ENCODE results near the gene FAM181B. TPM values are rescaled to one million over a fixed set of nuclear protein-coding genes. Genes with fewer than 3 reads are reported as not detected.

FAM181B gene
- total RNA-seq, 1 experiment from 2014 or later, result 0.09 TPM

DNA sequence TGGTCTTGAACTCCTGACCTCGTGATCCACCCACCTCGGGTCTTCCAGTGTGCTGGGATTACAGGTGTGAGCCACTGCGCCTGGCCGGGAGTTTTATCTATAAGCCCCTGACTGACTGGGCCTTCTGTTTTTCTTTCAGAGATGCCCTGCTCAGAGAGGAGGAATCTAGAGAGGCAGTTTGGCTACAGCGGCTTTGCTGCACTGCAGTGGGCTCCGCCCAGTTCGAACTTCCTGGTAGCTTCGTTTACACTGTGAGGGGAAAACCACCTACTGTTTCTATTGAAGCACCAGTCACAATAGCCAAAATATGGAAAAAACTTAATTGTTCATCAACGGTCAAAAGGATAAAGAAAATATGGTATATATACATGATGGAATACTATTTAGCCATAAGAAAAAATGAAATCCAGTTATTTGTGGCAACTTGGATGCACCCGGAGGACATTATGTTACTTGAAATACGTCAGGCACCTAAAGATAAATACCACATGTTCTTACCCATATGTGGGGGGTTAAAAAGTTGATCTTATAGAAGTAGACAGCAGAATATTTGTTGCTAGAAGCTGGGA lies 31.9 kb upstream of the FAM181B start:
- H3K4me1 Mint-ChIP-seq (ENCODE audit: low read depth, unreplicated experiment), result no peaks in the 10 kb centered on the region
- H3K27me3 Mint-ChIP-seq (ENCODE audit: unreplicated experiment), result peaks cover 7% of the 10 kb centered on the region
- no peaks in the 10 kb centered on the region for H3K36me3 Mint-ChIP-seq (ENCODE audit: insufficient read depth, unreplicated experiment)
- intact Hi-C loops (cut with micrococcal nuclease; ENCODE audit: unreplicated experiment), result no loop called here
- BruUV-seq (replicated peaks), result no TSS peak
- TF ChIP-seq, protein P1, sequence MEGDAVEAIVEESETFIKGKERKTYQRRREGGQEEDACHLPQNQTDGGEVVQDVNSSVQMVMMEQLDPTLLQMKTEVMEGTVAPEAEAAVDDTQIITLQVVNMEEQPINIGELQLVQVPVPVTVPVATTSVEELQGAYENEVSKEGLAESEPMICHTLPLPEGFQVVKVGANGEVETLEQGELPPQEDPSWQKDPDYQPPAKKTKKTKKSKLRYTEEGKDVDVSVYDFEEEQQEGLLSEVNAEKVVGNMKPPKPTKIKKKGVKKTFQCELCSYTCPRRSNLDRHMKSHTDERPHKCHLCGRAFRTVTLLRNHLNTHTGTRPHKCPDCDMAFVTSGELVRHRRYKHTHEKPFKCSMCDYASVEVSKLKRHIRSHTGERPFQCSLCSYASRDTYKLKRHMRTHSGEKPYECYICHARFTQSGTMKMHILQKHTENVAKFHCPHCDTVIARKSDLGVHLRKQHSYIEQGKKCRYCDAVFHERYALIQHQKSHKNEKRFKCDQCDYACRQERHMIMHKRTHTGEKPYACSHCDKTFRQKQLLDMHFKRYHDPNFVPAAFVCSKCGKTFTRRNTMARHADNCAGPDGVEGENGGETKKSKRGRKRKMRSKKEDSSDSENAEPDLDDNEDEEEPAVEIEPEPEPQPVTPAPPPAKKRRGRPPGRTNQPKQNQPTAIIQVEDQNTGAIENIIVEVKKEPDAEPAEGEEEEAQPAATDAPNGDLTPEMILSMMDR (IDR thresholded peaks at IDR 0.05; ENCODE audit: unreplicated experiment), result no peak
- CTCF ChIA-PET, result no interaction called here
- no peak overlapping the region for H3K27ac Mint-ChIP-seq (ENCODE audit: unreplicated experiment)
- DNase-seq, result no peak
- H3K9me3 Mint-ChIP-seq (ENCODE audit: low read depth, unreplicated experiment), result no peaks in the 10 kb centered on the region
- no peak overlapping the region for H3K4me3 Mint-ChIP-seq (ENCODE audit: low read depth, unreplicated experiment)

DNA sequence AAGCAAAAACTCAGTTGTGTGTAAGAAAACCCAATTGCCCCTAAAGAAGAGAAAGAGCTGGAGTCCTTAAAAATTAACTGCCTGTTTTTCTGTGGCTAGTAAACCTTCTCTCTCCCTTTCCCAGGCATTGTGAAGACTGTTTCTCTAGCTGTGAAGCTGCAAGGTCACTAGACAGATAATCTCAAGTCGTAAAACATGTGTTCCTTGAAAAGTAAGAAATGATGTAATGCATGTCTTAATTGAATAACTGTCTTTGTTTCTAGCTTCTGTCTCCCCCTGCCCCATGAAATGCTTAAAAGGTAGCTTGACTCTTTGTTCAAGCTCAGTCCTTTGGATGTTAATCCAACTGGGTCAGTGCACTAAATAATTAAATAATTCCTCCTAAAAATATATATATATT lies 29.5 kb upstream of the FAM181B start:
- H3K27me3 Mint-ChIP-seq (ENCODE audit: unreplicated experiment), result peaks cover 28% of the 10 kb centered on the region
- intact Hi-C loops (cut with micrococcal nuclease; ENCODE audit: unreplicated experiment), result no loop called here
- no peaks in the 10 kb centered on the region for H3K36me3 Mint-ChIP-seq (ENCODE audit: insufficient read depth, unreplicated experiment)
- no peaks in the 10 kb centered on the region for H3K9me3 Mint-ChIP-seq (ENCODE audit: low read depth, unreplicated experiment)
- no peaks in the 10 kb centered on the region for H3K4me1 Mint-ChIP-seq (ENCODE audit: low read depth, unreplicated experiment)
- no peak for DNase-seq
- H3K4me3 Mint-ChIP-seq (ENCODE audit: low read depth, unreplicated experiment), result no peak overlapping the region
- CTCF ChIA-PET, result no interaction called here
- TF ChIP-seq, protein P1 (IDR thresholded peaks at IDR 0.05; ENCODE audit: unreplicated experiment), result no peak
- BruUV-seq (replicated peaks), result no TSS peak
- no peak overlapping the region for H3K27ac Mint-ChIP-seq (ENCODE audit: unreplicated experiment)

DNA sequence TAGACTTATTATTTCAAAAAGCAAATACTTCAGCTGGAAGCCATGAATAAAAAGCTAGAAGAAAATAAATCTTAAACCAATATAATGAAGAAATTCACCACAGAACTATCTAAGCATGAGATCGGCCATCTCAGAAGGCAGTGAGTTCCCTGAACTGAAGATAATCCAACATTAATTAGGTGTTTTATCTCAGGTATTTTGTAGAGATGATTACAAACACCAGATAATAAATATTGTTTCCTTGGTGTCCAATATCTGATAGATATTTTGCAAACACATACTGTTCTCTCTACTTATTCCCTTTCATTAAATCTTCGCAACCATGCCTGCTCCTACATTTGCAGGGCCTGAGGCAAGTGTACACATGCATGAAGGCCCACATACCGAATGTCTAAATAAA lies 26.0 kb upstream of the FAM181B start:
- Mint-ChIP-seq H3K9me3 (ENCODE audit: low read depth, unreplicated experiment) (no peaks in the 10 kb centered on the region), H3K27me3 (ENCODE audit: unreplicated experiment) (peaks cover 51% of the 10 kb centered on the region), H3K36me3 (ENCODE audit: insufficient read depth, unreplicated experiment) (no peaks in the 10 kb centered on the region), H3K4me3 (ENCODE audit: low read depth, unreplicated experiment) (no peak overlapping the region), H3K4me1 (ENCODE audit: low read depth, unreplicated experiment) (no peaks in the 10 kb centered on the region), H3K27ac (ENCODE audit: unreplicated experiment) (no peak overlapping the region)
- TF ChIP-seq, protein P1 (IDR thresholded peaks at IDR 0.05; ENCODE audit: unreplicated experiment), result no peak
- BruUV-seq (replicated peaks), result no TSS peak
- no peak for DNase-seq
- CTCF ChIA-PET, result no interaction called here
- intact Hi-C loops (cut with micrococcal nuclease; ENCODE audit: unreplicated experiment), result no loop called here

DNA sequence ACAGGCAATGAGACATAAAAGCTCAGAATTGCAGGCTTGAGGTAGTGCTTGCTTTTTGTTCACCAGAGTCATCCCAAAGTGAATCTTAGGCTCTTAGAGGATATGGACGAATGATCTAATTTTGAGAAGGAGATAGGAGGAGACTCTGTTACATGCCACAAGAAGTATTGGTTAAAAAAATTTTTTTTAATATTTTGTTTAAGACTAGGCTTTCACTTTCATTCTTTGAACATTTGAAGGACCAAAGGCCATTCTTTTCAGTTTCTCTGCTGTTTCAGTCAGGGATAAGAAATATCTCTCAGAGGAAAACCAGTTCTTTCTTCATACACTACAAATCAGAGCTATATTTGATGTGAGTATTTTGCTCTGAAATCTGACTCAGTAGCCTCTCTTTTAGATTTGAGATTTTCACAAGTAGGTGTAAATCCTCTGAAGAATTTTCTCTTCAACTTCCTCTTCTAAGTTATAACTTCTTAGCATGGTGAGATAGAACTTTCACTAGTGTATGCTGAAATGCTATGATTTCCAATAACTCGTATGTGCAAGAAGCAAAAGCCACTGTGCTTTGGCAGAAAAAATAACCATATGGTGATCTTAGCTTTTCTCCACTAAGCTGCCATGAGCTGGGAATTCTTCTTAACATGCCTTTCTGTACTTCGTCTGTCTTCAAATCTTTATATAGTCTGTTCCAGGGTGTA lies 24.1 kb upstream of the FAM181B start:
- no peaks in the 10 kb centered on the region for H3K36me3 Mint-ChIP-seq (ENCODE audit: insufficient read depth, unreplicated experiment)
- CTCF ChIA-PET, result no interaction called here

More for the DNA sequence above, 24.1 kb upstream of the FAM181B start:
- Mint-ChIP-seq H3K4me3 (ENCODE audit: low read depth, unreplicated experiment) (no peak overlapping the region), H3K4me1 (ENCODE audit: low read depth, unreplicated experiment) (no peaks in the 10 kb centered on the region), H3K9me3 (ENCODE audit: low read depth, unreplicated experiment) (no peaks in the 10 kb centered on the region), H3K27ac (ENCODE audit: unreplicated experiment) (no peak overlapping the region), H3K27me3 (ENCODE audit: unreplicated experiment) (peaks cover 68% of the 10 kb centered on the region)
- no peak for DNase-seq
- intact Hi-C loops (cut with micrococcal nuclease; ENCODE audit: unreplicated experiment), result no loop called here
- no TSS peak for BruUV-seq (replicated peaks)
- TF ChIP-seq, protein P1 (IDR thresholded peaks at IDR 0.05; ENCODE audit: unreplicated experiment), result no peak
